ENCODE results near the gene GLTP.

GLTP gene

GRCh38 chr12:109820816-109821381 lies 59.4 kb downstream of the GLTP start:
- DNase-seq (ENCODE audit: low read depth in 3 of 3), result no peak

GRCh38 chr12:109818905-109819500 lies 61.3 kb downstream of the GLTP start:
- no peak for DNase-seq (ENCODE audit: low read depth in 3 of 3)

- no peak for DNase-seq (ENCODE audit: low read depth in 3 of 3)
Observed at GRCh38 chr12:109818253-109818652, 62.1 kb downstream of the GLTP start.

GRCh38 chr12:109817627-109818231 lies 62.6 kb downstream of the GLTP start:
- DNase-seq (ENCODE audit: low read depth in 3 of 3), result no peak

- DNase-seq (ENCODE audit: low read depth in 3 of 3), result no peak
Observed at GRCh38 chr12:109816870-109817269, 63.5 kb downstream of the GLTP start.

- DNase-seq (ENCODE audit: low read depth in 3 of 3), result no peak
Observed at GRCh38 chr12:109815757-109816617, 64.4 kb downstream of the GLTP start.

- no peak for DNase-seq (ENCODE audit: low read depth in 3 of 3)
Observed at GRCh38 chr12:109815225-109815624, 65.1 kb downstream of the GLTP start.

- DNase-seq (ENCODE audit: low read depth in 3 of 3), result no peak
Observed at GRCh38 chr12:109814600-109815150, 65.7 kb downstream of the GLTP start.

GRCh38 chr12:109813810-109814416 lies 66.4 kb downstream of the GLTP start:
- no peak for DNase-seq (ENCODE audit: low read depth in 3 of 3)

- DNase-seq (ENCODE audit: low read depth in 3 of 3), result no peak
Observed at GRCh38 chr12:109811624-109811995, 68.7 kb downstream of the GLTP start.

- DNase-seq (ENCODE audit: low read depth in 3 of 3), result no peak
Observed at GRCh38 chr12:109810954-109811623, 69.3 kb downstream of the GLTP start.

- no peak for DNase-seq (ENCODE audit: low read depth in 3 of 3)
Observed at GRCh38 chr12:109808876-109809646, 71.3 kb downstream of the GLTP start.

- no peak for DNase-seq (ENCODE audit: low read depth in 3 of 3)
Observed at GRCh38 chr12:109807954-109808643, 72.2 kb downstream of the GLTP start.

- DNase-seq (ENCODE audit: low read depth in 3 of 3), result peak; percentile 36 to 66 (median 40)
Observed at GRCh38 chr12:109804820-109805761, 75.2 kb downstream of the GLTP start.

- no peak for DNase-seq (ENCODE audit: low read depth in 3 of 3)
Observed at GRCh38 chr12:109803678-109804077, 76.7 kb downstream of the GLTP start.

- no peak for DNase-seq (ENCODE audit: low read depth in 3 of 3)
Observed at GRCh38 chr12:109802828-109803227, 77.5 kb downstream of the GLTP start.

Measured in stimulated activated CD4-positive, alpha-beta T cell treated with anti-CD3 and anti-CD28 coated beads, TNF-alpha, amount 100 ng/mL, for 24 hours (primary cell).